Measurements from ENCODE around the gene ITGB1BP1. TPM values are rescaled to one million over a fixed set of nuclear protein-coding genes. Genes with fewer than 3 reads are reported as not detected.

The ITGB1BP1 gene
- total RNA-seq, 4 donors from 2014 or later, result 22.8 to 46.2 (median 29.2) TPM

DNA sequence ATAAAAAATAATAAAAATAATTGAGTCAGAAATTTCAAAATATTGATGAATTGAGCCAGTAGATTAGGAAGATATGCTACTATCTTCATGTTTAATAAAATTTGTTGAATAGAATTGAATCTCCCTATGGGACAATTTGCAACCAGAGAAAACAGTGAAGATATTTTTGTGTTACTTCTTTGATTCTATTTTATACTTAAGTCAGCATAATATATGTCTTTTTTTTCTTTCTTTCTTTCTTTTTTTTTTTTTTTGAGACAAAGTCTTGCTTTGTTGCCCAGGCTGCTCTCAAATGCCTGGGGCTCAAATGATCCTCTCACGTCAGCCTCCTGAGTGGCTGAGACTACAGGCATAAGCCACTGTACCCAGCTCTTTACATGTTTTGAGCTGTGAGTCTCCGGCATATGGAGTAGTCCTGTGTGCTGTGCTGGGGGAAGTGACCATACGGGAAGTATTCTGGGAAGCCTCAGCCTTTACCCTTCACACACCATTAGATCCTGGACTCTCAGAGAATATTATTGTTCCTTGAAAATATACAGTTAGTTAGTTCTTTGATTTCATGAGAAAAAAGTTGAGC, 37.2 kb upstream of the ITGB1BP1 start:
- Histone ChIP-seq H3K9me3 (no peaks in the 10 kb centered on the region), H3K4me1 (no peaks in the 10 kb centered on the region), H3K4me3 (no peak overlapping the region), H3K36me3 (peaks cover 0 to 44% (median 0%) of the 10 kb centered on the region in 3 donors), H3K27me3 (no peaks in the 10 kb centered on the region), H3K27ac (no peak overlapping the region)
- TF ChIP-seq CTCF (IDR thresholded peaks at IDR 0.05) (no peak), POLR2A (IDR thresholded peaks at IDR 0.05) (no peak)
- no peak for DNase-seq

- no peaks in the 10 kb centered on the region for H3K9me3 ChIP-seq
- no peaks in the 10 kb centered on the region for H3K27me3 ChIP-seq
- no peaks in the 10 kb centered on the region for H3K4me1 ChIP-seq
- no peak for TF ChIP-seq POLR2A (IDR thresholded peaks at IDR 0.05)
- TF ChIP-seq CTCF (IDR thresholded peaks at IDR 0.05), result no peak
- no peak overlapping the region for H3K4me3 ChIP-seq
- no peak overlapping the region for H3K27ac ChIP-seq
- peaks cover 0 to 51% (median 0%) of the 10 kb centered on the region in 3 donors for H3K36me3 ChIP-seq
- no peak for DNase-seq
Observed at GRCh38 chr2:9451231-9451630, 27.9 kb upstream of the ITGB1BP1 start.

- TF ChIP-seq CTCF (IDR thresholded peaks at IDR 0.05), result no peak
- no peak for TF ChIP-seq POLR2A (IDR thresholded peaks at IDR 0.05)
- Histone ChIP-seq H3K4me1 (no peaks in the 10 kb centered on the region), H3K36me3 (peaks cover 0 to 73% (median 0%) of the 10 kb centered on the region in 3 donors)
Observed at GRCh38 chr2:9445089-9445488, 21.8 kb upstream of the ITGB1BP1 start.

GRCh38 chr2:9443526-9443925, 20.2 kb upstream of the ITGB1BP1 start:
- no peak for TF ChIP-seq POLR2A (IDR thresholded peaks at IDR 0.05)
- TF ChIP-seq CTCF (IDR thresholded peaks at IDR 0.05), result no peak
- Histone ChIP-seq H3K36me3 (peaks cover 0 to 71% (median 0%) of the 10 kb centered on the region in 3 donors), H3K4me1 (no peaks in the 10 kb centered on the region), H3K4me3 (no peak overlapping the region), H3K9me3 (no peaks in the 10 kb centered on the region), H3K27ac (no peak overlapping the region), H3K27me3 (no peaks in the 10 kb centered on the region)
- no peak for DNase-seq

More at GRCh38 chr2:9445089-9445488, 21.8 kb upstream of the ITGB1BP1 start:
- no peak for DNase-seq
- Histone ChIP-seq H3K9me3 (no peaks in the 10 kb centered on the region), H3K4me3 (no peak overlapping the region), H3K27me3 (no peaks in the 10 kb centered on the region), H3K27ac (no peak overlapping the region)

DNA sequence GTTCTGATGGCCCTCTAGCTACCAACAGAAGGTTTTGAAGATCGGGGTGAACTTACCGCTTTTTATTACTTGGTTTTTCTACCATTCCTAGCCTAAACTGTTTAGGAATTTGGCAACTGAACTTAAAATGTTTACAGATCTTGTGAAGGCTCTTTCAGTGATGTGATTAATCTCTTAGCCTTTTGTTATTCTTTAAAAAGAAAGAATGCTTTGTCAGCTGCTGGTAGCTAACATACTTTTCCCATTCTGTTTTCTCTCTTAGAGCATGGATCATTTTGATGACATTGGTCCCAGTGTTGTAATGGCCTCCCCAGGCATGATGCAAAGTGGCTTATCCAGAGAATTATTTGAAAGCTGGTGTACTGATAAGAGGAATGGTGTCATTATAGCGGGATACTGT, 18.2 kb upstream of the ITGB1BP1 start:
- Histone ChIP-seq H3K36me3 (peaks cover 0 to 76% (median 0%) of the 10 kb centered on the region in 3 donors), H3K27me3 (no peaks in the 10 kb centered on the region), H3K4me1 (no peaks in the 10 kb centered on the region), H3K27ac (no peak overlapping the region), H3K9me3 (no peaks in the 10 kb centered on the region), H3K4me3 (no peak overlapping the region)
- no peak for DNase-seq
- TF ChIP-seq POLR2A (IDR thresholded peaks at IDR 0.05) (no peak), CTCF (IDR thresholded peaks at IDR 0.05) (no peak)

Measured in Peyer's patch (tissue), 4 donors.